ENCODE results near the gene S100A7A. TPM values are rescaled to one million over a fixed set of nuclear protein-coding genes. Genes with fewer than 3 reads are reported as not detected.

S100A7A gene
- total and polyA plus RNA-seq, 2 of the 4 experiments (the other 2 are of a cell fraction), result not detected

- Histone ChIP-seq H2AK9ac (replicated peaks; ENCODE audit: low read depth, low read length, poor library complexity) (no peak overlapping the region), H3K4me1 (ENCODE audit: control insufficient read depth, insufficient read depth, low read length) (no peaks in the 10 kb centered on the region), H2AFZ (replicated peaks; ENCODE audit: low read length, poor library complexity) (no peak overlapping the region), H3K18ac (ENCODE audit: low read depth, low read length) (no peak overlapping the region), H4K5ac (ENCODE audit: low read depth, low read length) (no peak overlapping the region), H3K4me2 (ENCODE audit: low read depth, low read length) (no peak overlapping the region), H2BK15ac (ENCODE audit: low read depth, low read length) (no peak overlapping the region), H4K8ac (ENCODE audit: low read depth in 2 of 2, low read length in 2 of 2) (no peak overlapping the region), H2AK5ac (ENCODE audit: low read depth, low read length) (no peak overlapping the region), H3K4ac (ENCODE audit: low read depth, low read length) (no peak overlapping the region), H3K27ac (ENCODE audit: insufficient read depth, low read length) (no peak overlapping the region), H3K56ac (ENCODE audit: extremely low read depth, insufficient read depth, low read length) (no peak overlapping the region), H2BK20ac (ENCODE audit: low read depth, low read length) (no peak overlapping the region), H3K9me1 (ENCODE audit: insufficient read depth, low read length) (no peaks in the 10 kb centered on the region), H3K23ac (ENCODE audit: low read depth, low read length) (no peak overlapping the region), H3K9me3 (ENCODE audit: control insufficient read depth, insufficient read depth, low read length) (no peaks in the 10 kb centered on the region), H3K9ac (ENCODE audit: low read depth, low read length) (no peak overlapping the region), H3K4me3 (ENCODE audit: insufficient read depth, low read depth, low read length) (no peak overlapping the region), H3K27me3 (ENCODE audit: control insufficient read depth, insufficient read depth, low read length) (no peaks in the 10 kb centered on the region; the same call in 1 of the 2 replicates), H3K36me3 (ENCODE audit: control insufficient read depth, insufficient read depth, low read length) (no peaks in the 10 kb centered on the region), H3K14ac (replicated peaks; ENCODE audit: low read depth, low read length) (no peak overlapping the region), H3K79me1 (ENCODE audit: low read depth in 1 of 2, low read length in 2 of 2) (no peaks in the 10 kb centered on the region), H2BK5ac (ENCODE audit: low read depth, low read length, poor library complexity, severe bottlenecking) (no peak overlapping the region), H4K20me1 (ENCODE audit: insufficient read depth, low read length) (no peaks in the 10 kb centered on the region), H2BK120ac (ENCODE audit: low read depth, low read length) (no peak overlapping the region), H4K91ac (ENCODE audit: insufficient read depth, low read depth, low read length) (no peak overlapping the region)
- in situ Hi-C loops (cut with MboI; ENCODE audit: low sequenced_read_pairs), result no loop called here
- no peak for ATAC-seq (ENCODE audit: low read depth)
- intact Hi-C loops (cut with micrococcal nuclease), result no loop called here
- BruUV-seq (replicated peaks), result no TSS peak
- CTCF ChIA-PET, result no interaction called here
- TF ChIP-seq POLR2A (IDR thresholded peaks at IDR 0.05; ENCODE audit: low read depth, low read length), result no peak
- no peak for TF ChIP-seq RFX5 (IDR thresholded peaks at IDR 0.05; ENCODE audit: low read depth, low read length)
- no peak for TF ChIP-seq RCOR1 (IDR thresholded peaks at IDR 0.05; ENCODE audit: insufficient replicate concordance, low read length)
- no peak for TF ChIP-seq BHLHE40 (IDR thresholded peaks at IDR 0.05; ENCODE audit: low read depth, low read length)
- TF ChIP-seq MXI1 (IDR thresholded peaks at IDR 0.05; ENCODE audit: borderline replicate concordance, low read depth, low read length), result no peak
- TF ChIP-seq USF2 (IDR thresholded peaks at IDR 0.05; ENCODE audit: low read depth, low read length), result no peak
- TF ChIP-seq MAFK (IDR thresholded peaks at IDR 0.05; ENCODE audit: low read depth, low read length), result no peak
- TF ChIP-seq SMC3 (IDR thresholded peaks at IDR 0.05; ENCODE audit: low read depth, low read length), result no peak
- no peak for TF ChIP-seq CEBPB (IDR thresholded peaks at IDR 0.05; ENCODE audit: low read depth, low read length)
- no peak for TF ChIP-seq ELK1 (IDR thresholded peaks at IDR 0.05; ENCODE audit: borderline replicate concordance, low read depth, low read length)
- no peak for TF ChIP-seq RAD21 (IDR thresholded peaks at IDR 0.05; ENCODE audit: low read length)
- TF ChIP-seq MAZ (IDR thresholded peaks at IDR 0.05; ENCODE audit: borderline replicate concordance, low read depth, low read length), result no peak
- no peak for TF ChIP-seq CHD1 (IDR thresholded peaks at IDR 0.05; ENCODE audit: low read depth, low read length)
- no peak for TF ChIP-seq FOS (IDR thresholded peaks at IDR 0.05; ENCODE audit: low read depth, low read length)
- TF ChIP-seq NFE2L2 (IDR thresholded peaks at IDR 0.05; ENCODE audit: low read depth, low read length), result no peak
- TF ChIP-seq CTCF (conservative IDR thresholded peaks at IDR 0.05; ENCODE audit: low read depth, low read length), result no peak
- dilution Hi-C loops (cut with HindIII; ENCODE audit: low sequenced_read_pairs, unreplicated experiment), result no loop called here
- WGBS, 2 experiments (ENCODE audit: extremely low coverage in 2 of 2, insufficient read length in 1 of 2), result 78% methylated on average over 10 of the region's 23 CpGs; no CpG with 5 or more reads in 1 of the 2 experiments
- POLR2A ChIA-PET (ENCODE audit: unreplicated experiment), result no interaction called here
- no peak for DNase-seq
These were observed 35.6 kb upstream of the S100A7A start for GRCh38 chr1:153380711-153381110.

All from IMR-90 (cell line).